ENCODE data around the gene FHIT. TPM values are rescaled to one million over a fixed set of nuclear protein-coding genes. Genes with fewer than 3 reads are reported as not detected.

FHIT gene
- total and polyA plus RNA-seq, 2 of the 4 experiments (the other 2 are of a cell fraction): 0.07 TPM; not detected in 1

- H3K4me2 ChIP-seq (ENCODE audit: low read depth, low read length): no peak overlapping the region
- no peak overlapping the region for H3K27ac ChIP-seq (ENCODE audit: insufficient read depth, low read length)
- no peak overlapping the region for H3K4ac ChIP-seq (ENCODE audit: low read depth, low read length)
- no peak overlapping the region for H2AFZ ChIP-seq (replicated peaks; ENCODE audit: low read length, poor library complexity)
- intact Hi-C loops (cut with micrococcal nuclease): no loop called here
- H3K23ac ChIP-seq (ENCODE audit: low read depth, low read length): no peak overlapping the region
- no peaks in the 10 kb centered on the region for H3K79me1 ChIP-seq (ENCODE audit: low read depth in 1 of 2, low read length in 2 of 2)
- H3K56ac ChIP-seq (ENCODE audit: extremely low read depth, insufficient read depth, low read length): no peak overlapping the region
- no peak overlapping the region for H4K91ac ChIP-seq (ENCODE audit: insufficient read depth, low read depth, low read length)
- WGBS, 2 experiments (ENCODE audit: extremely low coverage in 2 of 2, insufficient read length in 1 of 2): 43% methylated on average over 4 of the region's 6 CpGs; no CpG with 5 or more reads in 1 of the 2 experiments
- no peak overlapping the region for H2BK15ac ChIP-seq (ENCODE audit: low read depth, low read length)
- no peaks in the 10 kb centered on the region for H4K20me1 ChIP-seq (ENCODE audit: insufficient read depth, low read length)
- H3K9me3 ChIP-seq (ENCODE audit: control insufficient read depth, insufficient read depth, low read length): no peaks in the 10 kb centered on the region
- DNase-seq (no peak), ATAC-seq (ENCODE audit: low read depth) (no peak)
- no peak overlapping the region for H2AK5ac ChIP-seq (ENCODE audit: low read depth, low read length)
- H2BK120ac ChIP-seq (ENCODE audit: low read depth, low read length): no peak overlapping the region
- dilution Hi-C loops (cut with HindIII; ENCODE audit: low sequenced_read_pairs, unreplicated experiment): no loop called here
- no peaks in the 10 kb centered on the region for H3K36me3 ChIP-seq (ENCODE audit: control insufficient read depth, insufficient read depth, low read length)
- no peak overlapping the region; the same call in 1 of the 2 replicates for H2BK20ac ChIP-seq (ENCODE audit: low read depth, low read length)
- CTCF ChIA-PET: no interaction called here
- H4K5ac ChIP-seq (ENCODE audit: low read depth, low read length): no peak overlapping the region
- no peak overlapping the region for H3K18ac ChIP-seq (ENCODE audit: low read depth, low read length)
- H4K8ac ChIP-seq (ENCODE audit: low read depth in 2 of 2, low read length in 2 of 2): no peak overlapping the region
- H3K9ac ChIP-seq (ENCODE audit: low read depth, low read length): no peak overlapping the region
- H2BK5ac ChIP-seq (ENCODE audit: low read depth, low read length, poor library complexity, severe bottlenecking): no peak overlapping the region
- BruUV-seq (replicated peaks): no TSS peak
- TF ChIP-seq USF2 (IDR thresholded peaks at IDR 0.05; ENCODE audit: low read depth, low read length) (no peak), RCOR1 (IDR thresholded peaks at IDR 0.05; ENCODE audit: insufficient replicate concordance, low read length) (no peak), BHLHE40 (IDR thresholded peaks at IDR 0.05; ENCODE audit: low read depth, low read length) (no peak), MAFK (IDR thresholded peaks at IDR 0.05; ENCODE audit: low read depth, low read length) (no peak), CHD1 (IDR thresholded peaks at IDR 0.05; ENCODE audit: low read depth, low read length) (no peak), RAD21 (IDR thresholded peaks at IDR 0.05; ENCODE audit: low read length) (no peak), MXI1 (IDR thresholded peaks at IDR 0.05; ENCODE audit: borderline replicate concordance, low read depth, low read length) (no peak), MAZ (IDR thresholded peaks at IDR 0.05; ENCODE audit: borderline replicate concordance, low read depth, low read length) (no peak), NFE2L2 (IDR thresholded peaks at IDR 0.05; ENCODE audit: low read depth, low read length) (no peak), CTCF (conservative IDR thresholded peaks at IDR 0.05; ENCODE audit: low read depth, low read length) (no peak), POLR2A (IDR thresholded peaks at IDR 0.05; ENCODE audit: low read depth, low read length) (no peak), SMC3 (IDR thresholded peaks at IDR 0.05; ENCODE audit: low read depth, low read length) (no peak)
- TF ChIP-seq, protein P1, sequence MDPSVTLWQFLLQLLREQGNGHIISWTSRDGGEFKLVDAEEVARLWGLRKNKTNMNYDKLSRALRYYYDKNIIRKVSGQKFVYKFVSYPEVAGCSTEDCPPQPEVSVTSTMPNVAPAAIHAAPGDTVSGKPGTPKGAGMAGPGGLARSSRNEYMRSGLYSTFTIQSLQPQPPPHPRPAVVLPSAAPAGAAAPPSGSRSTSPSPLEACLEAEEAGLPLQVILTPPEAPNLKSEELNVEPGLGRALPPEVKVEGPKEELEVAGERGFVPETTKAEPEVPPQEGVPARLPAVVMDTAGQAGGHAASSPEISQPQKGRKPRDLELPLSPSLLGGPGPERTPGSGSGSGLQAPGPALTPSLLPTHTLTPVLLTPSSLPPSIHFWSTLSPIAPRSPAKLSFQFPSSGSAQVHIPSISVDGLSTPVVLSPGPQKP (IDR thresholded peaks at IDR 0.05; ENCODE audit: borderline replicate concordance, low read depth, low read length): no peak
- POLR2A ChIA-PET (ENCODE audit: unreplicated experiment): no interaction called here
- no peak overlapping the region for H3K4me3 ChIP-seq (ENCODE audit: insufficient read depth, low read depth, low read length)
- no peak overlapping the region for H2AK9ac ChIP-seq (replicated peaks; ENCODE audit: low read depth, low read length, poor library complexity)
- H3K9me1 ChIP-seq (ENCODE audit: insufficient read depth, low read length): 0 out of 2 replicates have a peak, but pooled peaks cover 5% of the 10 kb centered on the region
- no peaks in the 10 kb centered on the region for H3K27me3 ChIP-seq (ENCODE audit: control insufficient read depth, insufficient read depth, low read length)
- H3K14ac ChIP-seq (replicated peaks; ENCODE audit: low read depth, low read length): no peak overlapping the region
- in situ Hi-C loops (cut with MboI; ENCODE audit: low sequenced_read_pairs): no loop called here
- no peaks in the 10 kb centered on the region; the same call in 1 of the 2 replicates for H3K4me1 ChIP-seq (ENCODE audit: control insufficient read depth, insufficient read depth, low read length)
Measured at GRCh38 chr3:59786374-59786773, 1464.9 kb downstream of the FHIT start.
